Measurements from ENCODE around the gene SLC7A1. TPM values are rescaled to one million over a fixed set of nuclear protein-coding genes. Genes with fewer than 3 reads are reported as not detected.

Gene SLC7A1
- total RNA-seq, 1 experiment from 2014 or later = 62.8 TPM

DNA sequence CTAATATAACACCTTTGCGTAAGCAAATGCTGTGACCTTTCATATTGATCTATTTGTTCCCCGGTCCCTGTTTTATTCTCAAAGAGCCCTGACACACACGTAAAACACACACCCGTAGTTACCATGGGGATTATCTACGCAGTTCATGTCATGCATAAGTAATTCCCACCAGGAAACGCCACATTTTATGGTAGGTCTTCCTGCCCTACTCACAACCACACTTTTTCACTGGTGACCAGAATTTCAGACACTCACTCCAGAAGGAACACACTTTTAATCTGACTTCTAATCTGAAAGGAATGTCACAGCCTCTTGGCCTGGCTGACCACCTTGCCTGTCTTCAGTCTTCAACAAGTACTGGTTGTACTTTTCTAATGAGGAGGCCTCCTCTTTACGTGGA, 46.8 kb downstream of the SLC7A1 start:
- H2AFZ ChIP-seq = no peak overlapping the region
- ChIA-PET POLR2A (ENCODE audit: unreplicated experiment) (no interaction called here), CTCF (no interaction called here)
- H3K4me2 ChIP-seq = no peak overlapping the region
- no peaks in the 10 kb centered on the region for H3K9me2 ChIP-seq (ENCODE audit: insufficient read depth)
- no peaks in the 10 kb centered on the region for H3K9me3 ChIP-seq (ENCODE audit: insufficient read depth, low read depth)
- no peak overlapping the region for H3K27ac ChIP-seq
- no peaks in the 10 kb centered on the region for H3K27me3 ChIP-seq (ENCODE audit: insufficient read depth, low read depth)
- peaks cover 37% of the 10 kb centered on the region for H3K36me3 ChIP-seq (ENCODE audit: low read depth)
- no TSS peak for BruUV-seq (replicated peaks)
- intact Hi-C loops (cut with micrococcal nuclease; ENCODE audit: unreplicated experiment) = no loop called here
- no peak overlapping the region for H3K4me3 ChIP-seq
- no peaks in the 10 kb centered on the region for H3K4me1 ChIP-seq (replicated peaks; ENCODE audit: insufficient read depth)
- no peak for DNase-seq
- no peaks in the 10 kb centered on the region; the same call in 1 of the 2 replicates for H3F3A ChIP-seq (ENCODE audit: insufficient read depth, low read depth)
- H3K79me2 ChIP-seq (ENCODE audit: low read depth) = peaks cover 90% of the 10 kb centered on the region
- H4K20me1 ChIP-seq (ENCODE audit: insufficient read depth) = peaks cover 99% of the 10 kb centered on the region
- TF ChIP-seq EZH2 (IDR thresholded peaks at IDR 0.05; ENCODE audit: low read depth) = no peak
- TF ChIP-seq, protein P1, sequence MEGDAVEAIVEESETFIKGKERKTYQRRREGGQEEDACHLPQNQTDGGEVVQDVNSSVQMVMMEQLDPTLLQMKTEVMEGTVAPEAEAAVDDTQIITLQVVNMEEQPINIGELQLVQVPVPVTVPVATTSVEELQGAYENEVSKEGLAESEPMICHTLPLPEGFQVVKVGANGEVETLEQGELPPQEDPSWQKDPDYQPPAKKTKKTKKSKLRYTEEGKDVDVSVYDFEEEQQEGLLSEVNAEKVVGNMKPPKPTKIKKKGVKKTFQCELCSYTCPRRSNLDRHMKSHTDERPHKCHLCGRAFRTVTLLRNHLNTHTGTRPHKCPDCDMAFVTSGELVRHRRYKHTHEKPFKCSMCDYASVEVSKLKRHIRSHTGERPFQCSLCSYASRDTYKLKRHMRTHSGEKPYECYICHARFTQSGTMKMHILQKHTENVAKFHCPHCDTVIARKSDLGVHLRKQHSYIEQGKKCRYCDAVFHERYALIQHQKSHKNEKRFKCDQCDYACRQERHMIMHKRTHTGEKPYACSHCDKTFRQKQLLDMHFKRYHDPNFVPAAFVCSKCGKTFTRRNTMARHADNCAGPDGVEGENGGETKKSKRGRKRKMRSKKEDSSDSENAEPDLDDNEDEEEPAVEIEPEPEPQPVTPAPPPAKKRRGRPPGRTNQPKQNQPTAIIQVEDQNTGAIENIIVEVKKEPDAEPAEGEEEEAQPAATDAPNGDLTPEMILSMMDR (conservative IDR thresholded peaks at IDR 0.05) = no peak

DNA sequence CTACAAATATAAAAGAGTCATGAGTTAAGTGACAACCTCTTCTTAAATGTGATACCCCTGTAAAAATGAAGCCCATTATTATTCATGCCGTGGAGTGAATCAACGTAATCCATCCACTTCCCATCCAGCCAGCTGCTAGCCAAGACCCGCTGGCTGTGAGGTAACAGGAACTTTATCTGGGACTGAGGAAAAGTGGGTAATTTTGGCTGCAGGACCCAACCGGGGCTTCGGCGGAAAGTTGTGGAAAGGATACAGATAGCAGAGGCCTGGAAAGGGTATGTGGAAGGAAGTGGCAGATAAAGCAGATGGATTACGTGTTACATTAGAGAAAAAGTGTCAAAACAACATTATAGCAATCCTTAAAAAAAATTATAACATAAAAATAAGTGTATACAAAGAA, 48.3 kb downstream of the SLC7A1 start:
- Histone ChIP-seq H3K9me2 (ENCODE audit: insufficient read depth) (no peaks in the 10 kb centered on the region), H3F3A (ENCODE audit: insufficient read depth, low read depth) (no peaks in the 10 kb centered on the region; the same call in 1 of the 2 replicates), H3K9me3 (ENCODE audit: insufficient read depth, low read depth) (no peaks in the 10 kb centered on the region), H2AFZ (no peak overlapping the region), H4K20me1 (ENCODE audit: insufficient read depth) (peaks cover 100% of the 10 kb centered on the region), H3K79me2 (ENCODE audit: low read depth) (peaks cover 88% of the 10 kb centered on the region), H3K27me3 (ENCODE audit: insufficient read depth, low read depth) (no peaks in the 10 kb centered on the region), H3K4me3 (no peak overlapping the region), H3K27ac (no peak overlapping the region), H3K4me2 (no peak overlapping the region), H3K36me3 (ENCODE audit: low read depth) (peaks cover 32% of the 10 kb centered on the region), H3K4me1 (replicated peaks; ENCODE audit: insufficient read depth) (no peaks in the 10 kb centered on the region)
- CTCF ChIA-PET = no interaction called here
- intact Hi-C loops (cut with micrococcal nuclease; ENCODE audit: unreplicated experiment) = no loop called here
- no TSS peak for BruUV-seq (replicated peaks)
- POLR2A ChIA-PET (ENCODE audit: unreplicated experiment) = no interaction called here
- no peak for DNase-seq
- TF ChIP-seq, protein P1 (conservative IDR thresholded peaks at IDR 0.05) = no peak
- TF ChIP-seq EZH2 (IDR thresholded peaks at IDR 0.05; ENCODE audit: low read depth) = no peak

- no TSS peak for BruUV-seq (replicated peaks)
- Histone ChIP-seq H3K79me2 (ENCODE audit: low read depth) (peaks cover 86% of the 10 kb centered on the region), H3K36me3 (ENCODE audit: low read depth) (peaks cover 32% of the 10 kb centered on the region), H3K27ac (no peak overlapping the region), H3F3A (ENCODE audit: insufficient read depth, low read depth) (no peaks in the 10 kb centered on the region; the same call in 1 of the 2 replicates), H3K4me3 (no peak overlapping the region), H2AFZ (no peak overlapping the region), H4K20me1 (ENCODE audit: insufficient read depth) (peaks cover 99% of the 10 kb centered on the region), H3K9me3 (ENCODE audit: insufficient read depth, low read depth) (no peaks in the 10 kb centered on the region), H3K27me3 (ENCODE audit: insufficient read depth, low read depth) (no peaks in the 10 kb centered on the region), H3K4me2 (no peak overlapping the region), H3K4me1 (replicated peaks; ENCODE audit: insufficient read depth) (no peaks in the 10 kb centered on the region), H3K9me2 (ENCODE audit: insufficient read depth) (no peaks in the 10 kb centered on the region)
- intact Hi-C loops (cut with micrococcal nuclease; ENCODE audit: unreplicated experiment) = no loop called here
- TF ChIP-seq, protein P1 (conservative IDR thresholded peaks at IDR 0.05) = no peak
- no peak for TF ChIP-seq EZH2 (IDR thresholded peaks at IDR 0.05; ENCODE audit: low read depth)
- CTCF ChIA-PET = no interaction called here
- no peak for DNase-seq
- POLR2A ChIA-PET (ENCODE audit: unreplicated experiment) = no interaction called here
These were observed 48.8 kb downstream of the SLC7A1 start for GRCh38 chr13:29546662-29547061.
